AG04450 (cell line): ENCODE data around the gene ENDOU. TPM values are rescaled to one million over a fixed set of nuclear protein-coding genes. Genes with fewer than 3 reads are reported as not detected.

Experiments
- CTCF ChIA-PET: fragments of 300-600, 350-600 bp; formaldehyde crosslinking; extraction: SDS; loops from one replicate; lab custom pipeline; 2022; ENCODE audit warnings: antibody characterized with exemption, inconsistent platforms; lab: Charles Lee
- POLR2A ChIA-PET: fragments of 350-600 bp; formaldehyde crosslinking; extraction: SDS; loops from one replicate; lab custom pipeline; 2021; ENCODE audit warnings: antibody characterized with exemption, inconsistent platforms; lab: Yijun Ruan, JAX
- DNase-seq: peaks from one replicate; pipeline ENCODE4 v3.0.0-alpha.2; 2011; ENCODE audit warnings: low read depth, low spot score
- H3K27ac ChIP-seq: one replicate; pipeline ENCODE4 v1.5.1; 2012; ENCODE audit warnings: low read depth, low read length, control low read depth
- H3K27me3 ChIP-seq: one replicate; pipeline ENCODE4 v1.6.0; 2012; ENCODE audit warnings: low read length; ENCODE audit not compliant: control insufficient read depth, insufficient read depth
- H3K4me3 ChIP-seq: 2 replicates; pipeline ENCODE4 v1.5.1; 2011; ENCODE audit warnings: mild to moderate bottlenecking, low read depth, low read length, control low read depth
- H3K9me3 ChIP-seq: 2 replicates; pipeline ENCODE4 v1.5.1; 2012; ENCODE audit warnings: low read length; ENCODE audit not compliant: control insufficient read depth, insufficient read depth
- polyA plus RNA-seq: library from polyadenylated mRNA; depleted of rRNA; stranded (reverse); fragments of >200 nt; gene quantifications from 2 replicates; pipeline ENCODE4 v1.2.3, GENCODE V29; 2011
- TF ChIP-seq, protein P1 (sequence below): IDR thresholded peaks from 2 replicates; pipeline ENCODE4 v1.5.1; 2011; ENCODE audit warnings: low read depth, low read length, control low read depth, inconsistent platforms

The ENDOU gene
- polyA plus RNA-seq, 1 experiment, result 0.10 TPM

DNA sequence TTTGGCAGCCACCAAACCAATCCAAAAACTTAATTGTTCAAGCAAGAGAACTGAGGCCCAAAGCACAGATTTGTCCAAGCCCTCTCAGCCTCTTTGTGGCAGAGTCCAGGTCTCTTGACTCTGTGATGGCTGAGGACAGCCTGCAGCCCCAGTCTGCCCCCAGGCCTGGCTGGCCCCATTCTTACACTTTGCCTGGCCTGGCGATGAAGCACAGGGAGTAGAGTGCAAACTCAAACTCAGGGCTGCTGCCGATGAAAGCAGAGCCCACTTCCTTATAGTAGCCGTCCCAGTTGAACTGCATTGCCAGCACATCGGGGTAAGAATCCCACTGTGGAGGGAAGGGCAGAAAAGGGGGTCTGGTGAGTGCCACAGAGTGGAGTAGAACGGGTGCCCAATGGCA, 13.8 kb downstream of the ENDOU start:
- TF ChIP-seq, protein P1, sequence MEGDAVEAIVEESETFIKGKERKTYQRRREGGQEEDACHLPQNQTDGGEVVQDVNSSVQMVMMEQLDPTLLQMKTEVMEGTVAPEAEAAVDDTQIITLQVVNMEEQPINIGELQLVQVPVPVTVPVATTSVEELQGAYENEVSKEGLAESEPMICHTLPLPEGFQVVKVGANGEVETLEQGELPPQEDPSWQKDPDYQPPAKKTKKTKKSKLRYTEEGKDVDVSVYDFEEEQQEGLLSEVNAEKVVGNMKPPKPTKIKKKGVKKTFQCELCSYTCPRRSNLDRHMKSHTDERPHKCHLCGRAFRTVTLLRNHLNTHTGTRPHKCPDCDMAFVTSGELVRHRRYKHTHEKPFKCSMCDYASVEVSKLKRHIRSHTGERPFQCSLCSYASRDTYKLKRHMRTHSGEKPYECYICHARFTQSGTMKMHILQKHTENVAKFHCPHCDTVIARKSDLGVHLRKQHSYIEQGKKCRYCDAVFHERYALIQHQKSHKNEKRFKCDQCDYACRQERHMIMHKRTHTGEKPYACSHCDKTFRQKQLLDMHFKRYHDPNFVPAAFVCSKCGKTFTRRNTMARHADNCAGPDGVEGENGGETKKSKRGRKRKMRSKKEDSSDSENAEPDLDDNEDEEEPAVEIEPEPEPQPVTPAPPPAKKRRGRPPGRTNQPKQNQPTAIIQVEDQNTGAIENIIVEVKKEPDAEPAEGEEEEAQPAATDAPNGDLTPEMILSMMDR, result no peak
- Histone ChIP-seq H3K4me3 (no peak overlapping the region), H3K9me3 (no peaks in the 10 kb centered on the region)

DNA sequence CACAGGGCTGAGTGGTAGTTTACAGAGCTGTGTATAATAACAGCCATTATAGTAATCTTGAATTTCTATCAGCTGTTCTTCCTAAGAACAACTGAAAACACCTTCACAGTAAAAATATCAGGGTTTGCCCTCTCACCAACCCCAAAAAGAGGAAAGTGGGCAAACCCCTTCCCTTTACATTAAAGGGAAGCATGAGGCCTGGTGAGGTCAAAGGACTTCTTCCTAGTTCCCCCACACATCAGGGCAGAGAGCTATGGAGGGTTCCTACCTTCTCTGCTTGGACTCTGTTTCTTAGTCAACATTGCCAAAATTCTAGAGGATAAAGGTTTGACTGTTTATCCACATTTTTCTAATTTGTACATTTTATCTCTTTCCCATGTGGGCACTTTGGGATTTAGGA, 15.0 kb downstream of the ENDOU start:
- ChIA-PET CTCF (interaction anchor here (0.8 to 1.4 kb wide), 2 partner anchors 27 to 56 kb away, joined by 3 read pairs; no protein-coding TSS in a partner anchor), POLR2A (no interaction called here)
- H3K4me3 ChIP-seq, result no peak overlapping the region
- no peaks in the 10 kb centered on the region for H3K9me3 ChIP-seq
- H3K27me3 ChIP-seq, result no peaks in the 10 kb centered on the region
- TF ChIP-seq, protein P1, result no peak
- DNase-seq, result no peak
- no peak overlapping the region for H3K27ac ChIP-seq

More for the DNA sequence above, 13.8 kb downstream of the ENDOU start:
- ChIA-PET POLR2A (no interaction called here), CTCF (interaction anchor here (9.1 kb wide), 1 partner anchor 65 kb away, joined by 152 read pairs; the partner anchor contains the start of gene SLC48A1)
- H3K27ac ChIP-seq, result no peak overlapping the region
- H3K27me3 ChIP-seq, result no peaks in the 10 kb centered on the region
- DNase-seq, result no peak

GRCh38 chr12:47709671-47710070, 15.6 kb downstream of the ENDOU start:
- Histone ChIP-seq H3K27me3 (no peaks in the 10 kb centered on the region), H3K9me3 (no peaks in the 10 kb centered on the region), H3K4me3 (no peak overlapping the region), H3K27ac (no peak overlapping the region)
- DNase-seq, result no peak
- TF ChIP-seq, protein P1, result no peak
- POLR2A ChIA-PET, result no interaction called here
- CTCF ChIA-PET, result interaction anchor here (0.8 to 1.4 kb wide), 2 partner anchors 27 to 57 kb away, joined by 3 read pairs; no protein-coding TSS in a partner anchor

DNA sequence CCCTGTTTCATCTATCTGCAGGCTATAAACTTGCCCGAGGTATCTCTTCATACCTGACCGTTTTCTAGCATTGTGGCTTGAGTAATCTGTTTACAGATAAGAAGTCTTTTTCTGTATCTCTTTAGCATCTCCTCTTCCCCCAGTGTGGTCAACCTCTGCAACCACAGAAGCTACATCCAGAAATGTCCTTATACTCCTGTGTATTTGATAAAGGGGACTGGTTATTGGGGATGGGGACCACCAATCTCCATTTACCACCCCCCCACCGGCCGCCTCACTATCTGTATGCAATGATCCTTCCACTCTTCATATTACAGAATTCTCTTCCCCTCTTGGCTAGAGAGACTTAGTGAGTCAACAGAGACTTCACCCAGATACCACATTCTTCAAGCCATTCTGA, 16.1 kb downstream of the ENDOU start:
- no peak overlapping the region for H3K27ac ChIP-seq
- H3K27me3 ChIP-seq, result no peaks in the 10 kb centered on the region
- no peak for DNase-seq
- POLR2A ChIA-PET, result no interaction called here
- CTCF ChIA-PET, result interaction anchor here (4.4 kb wide), 1 partner anchor 129 kb away, joined by 23 read pairs; no protein-coding TSS in a partner anchor
- no peak overlapping the region for H3K4me3 ChIP-seq
- TF ChIP-seq, protein P1, result no peak
- H3K9me3 ChIP-seq, result no peaks in the 10 kb centered on the region

DNA sequence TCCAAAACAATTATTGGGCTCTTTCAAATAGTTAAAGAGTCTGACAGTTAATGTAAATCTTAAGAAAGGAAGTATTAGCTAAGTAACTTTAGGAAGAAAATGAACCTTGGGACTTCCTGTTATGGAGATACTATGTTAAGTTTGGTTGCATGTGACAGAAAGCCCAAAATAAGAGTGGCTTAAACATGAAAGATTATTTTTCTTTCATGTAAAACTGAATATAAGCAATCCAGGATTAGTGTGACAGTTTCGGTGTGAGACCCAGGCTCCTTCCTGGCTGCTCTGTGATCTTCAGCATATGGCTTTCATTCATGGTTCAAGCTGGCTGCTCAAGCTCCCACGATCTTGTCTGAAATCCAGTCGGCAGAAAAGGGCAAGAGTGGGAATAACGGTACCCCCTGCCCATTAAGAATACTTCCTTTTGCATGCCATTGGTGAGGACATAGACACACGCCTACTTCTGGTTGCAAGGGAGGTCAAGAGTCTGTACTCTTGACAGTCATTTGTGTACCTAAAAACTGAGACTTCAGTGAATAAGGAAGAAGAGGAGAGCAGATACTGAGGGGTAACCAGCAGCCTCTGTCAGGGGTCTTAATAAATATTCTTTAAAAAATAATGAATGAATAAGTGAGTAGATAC, 17.3 kb downstream of the ENDOU start:
- ChIA-PET POLR2A (no interaction called here), CTCF (interaction anchor here (1.4 to 5.2 kb wide), 3 partner anchors 7 to 131 kb away, joined by 3 to 33 read pairs (median 23); no protein-coding TSS in a partner anchor)
- no peak for DNase-seq

More for the DNA sequence above, 17.3 kb downstream of the ENDOU start:
- H3K27ac ChIP-seq, result no peak overlapping the region
- H3K4me3 ChIP-seq, result no peak overlapping the region
- TF ChIP-seq, protein P1, result no peak
- no peaks in the 10 kb centered on the region for H3K9me3 ChIP-seq
- no peaks in the 10 kb centered on the region for H3K27me3 ChIP-seq
